Measurements from ENCODE around the gene RGP1. TPM values are rescaled to one million over a fixed set of nuclear protein-coding genes. Genes with fewer than 3 reads are reported as not detected.

RGP1 gene
- total RNA-seq, 6 experiments from 2014 or later, result 9.5 to 13.0 (median 11.4) TPM

DNA sequence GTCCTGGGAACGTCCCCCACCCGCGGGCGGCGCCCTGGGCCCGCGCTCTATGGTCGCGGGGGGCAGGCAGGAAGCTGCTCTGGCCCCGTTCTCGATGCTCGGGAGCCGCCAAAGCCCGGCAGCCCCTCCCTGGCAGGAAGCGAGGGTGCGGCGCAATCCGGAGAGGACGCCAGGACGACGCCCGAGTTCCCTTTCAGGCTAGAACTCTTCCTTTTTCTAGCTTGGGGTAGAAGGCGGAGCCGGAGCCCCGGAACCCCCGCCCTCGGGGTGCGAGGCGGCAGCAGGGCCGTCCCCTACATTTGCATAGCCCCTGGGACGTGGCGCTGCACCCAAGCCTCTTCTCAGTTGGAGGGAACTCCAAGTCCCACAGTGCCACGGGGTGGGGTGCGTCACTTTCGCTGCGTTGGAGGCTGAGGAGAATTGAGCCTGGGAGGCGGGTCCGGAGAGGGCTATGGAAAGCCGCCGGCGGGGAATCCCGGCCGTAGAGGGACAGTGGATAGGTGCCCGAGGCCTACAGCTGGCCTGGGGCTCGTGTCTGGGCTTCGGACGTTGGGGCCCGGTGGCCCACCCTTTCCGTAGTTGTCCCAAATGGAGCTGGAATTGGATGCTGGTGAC lies 16.8 kb upstream of the RGP1 start, which contains the start of the genes CREB3 and TLN1:
Gene CREB3, plus strand, starts transcription at position 482 of the 615 bp plus-strand sequence. Its CDS starts 107 bp downstream, at position 589.
Gene TLN1, minus strand, starts transcription at position 11 of the 615 bp plus-strand sequence. CDS start 6,501 bp downstream, outside the sequence.
- 0% methylated on average over 17 of the region's 49 CpGs for WGBS (ENCODE audit: insufficient coverage, low coverage, low lambda C conversion rate, missing lambda C conversion rate)
- H3K4me3 ChIP-seq, result peak within 1 kb of the TSS; percentile 70 to 85 (median 71)
- no peaks in the 10 kb centered on the region for H3K9me3 ChIP-seq
- DNase-seq (peak; percentile 99), ATAC-seq (peak; percentile 82 to 93 (median 88))
- no peaks in the 10 kb centered on the region for H3K27me3 ChIP-seq
- TF ChIP-seq POLR2A (IDR thresholded peaks at IDR 0.05), result peak; percentile 96
- TF ChIP-seq, protein P1, sequence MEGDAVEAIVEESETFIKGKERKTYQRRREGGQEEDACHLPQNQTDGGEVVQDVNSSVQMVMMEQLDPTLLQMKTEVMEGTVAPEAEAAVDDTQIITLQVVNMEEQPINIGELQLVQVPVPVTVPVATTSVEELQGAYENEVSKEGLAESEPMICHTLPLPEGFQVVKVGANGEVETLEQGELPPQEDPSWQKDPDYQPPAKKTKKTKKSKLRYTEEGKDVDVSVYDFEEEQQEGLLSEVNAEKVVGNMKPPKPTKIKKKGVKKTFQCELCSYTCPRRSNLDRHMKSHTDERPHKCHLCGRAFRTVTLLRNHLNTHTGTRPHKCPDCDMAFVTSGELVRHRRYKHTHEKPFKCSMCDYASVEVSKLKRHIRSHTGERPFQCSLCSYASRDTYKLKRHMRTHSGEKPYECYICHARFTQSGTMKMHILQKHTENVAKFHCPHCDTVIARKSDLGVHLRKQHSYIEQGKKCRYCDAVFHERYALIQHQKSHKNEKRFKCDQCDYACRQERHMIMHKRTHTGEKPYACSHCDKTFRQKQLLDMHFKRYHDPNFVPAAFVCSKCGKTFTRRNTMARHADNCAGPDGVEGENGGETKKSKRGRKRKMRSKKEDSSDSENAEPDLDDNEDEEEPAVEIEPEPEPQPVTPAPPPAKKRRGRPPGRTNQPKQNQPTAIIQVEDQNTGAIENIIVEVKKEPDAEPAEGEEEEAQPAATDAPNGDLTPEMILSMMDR (IDR thresholded peaks at IDR 0.05), result peak in 1 of 4 donors; percentile 17
- H3K4me1 ChIP-seq, result peaks cover 0 to 55% (median 21%) of the 10 kb centered on the region in 4 donors
- peaks cover 0 to 26% (median 13%) of the 10 kb centered on the region in 4 donors for H3K36me3 ChIP-seq
- H3K27ac ChIP-seq, result peak within 1 kb of the TSS; percentile 97 to 100 (median 98)
- intact Hi-C loops (cut with DNase I), result no loop called here

DNA sequence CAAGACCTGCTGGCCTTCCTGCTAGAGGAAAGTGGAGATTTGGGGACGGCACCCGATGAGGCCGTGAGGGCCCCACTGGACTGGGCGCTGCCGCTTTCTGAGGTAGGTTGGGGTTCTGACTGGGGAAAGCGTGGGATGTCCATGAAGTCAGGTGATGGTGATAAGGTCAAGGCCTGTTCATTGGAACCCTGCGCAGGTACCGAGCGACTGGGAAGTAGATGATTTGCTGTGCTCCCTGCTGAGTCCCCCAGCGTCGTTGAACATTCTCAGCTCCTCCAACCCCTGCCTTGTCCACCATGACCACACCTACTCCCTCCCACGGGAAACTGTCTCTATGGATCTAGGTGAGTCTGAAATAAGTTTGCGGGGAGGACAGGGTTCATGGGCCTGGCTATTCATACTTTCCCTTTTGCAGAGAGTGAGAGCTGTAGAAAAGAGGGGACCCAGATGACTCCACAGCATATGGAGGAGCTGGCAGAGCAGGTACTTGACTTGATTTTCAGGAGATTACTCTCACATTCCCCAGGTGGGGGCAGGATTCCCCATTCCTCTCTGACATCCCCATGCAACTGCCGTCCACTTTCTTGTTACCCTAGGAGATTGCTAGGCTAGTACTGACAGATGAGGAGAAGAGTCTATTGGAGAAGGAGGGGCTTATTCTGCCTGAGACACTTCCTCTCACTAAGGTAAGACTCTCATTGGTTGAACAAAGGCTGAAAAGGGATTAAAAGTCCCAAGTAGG lies 16.1 kb upstream of the RGP1 start:
- no peak for TF ChIP-seq POLR2A (IDR thresholded peaks at IDR 0.05)
- TF ChIP-seq, protein P1 (IDR thresholded peaks at IDR 0.05), result no peak
- Histone ChIP-seq H3K27ac (peak overlapping the region; percentile 97 to 100 (median 98)), H3K27me3 (no peaks in the 10 kb centered on the region), H3K4me3 (peak overlapping the region; percentile 70 to 85 (median 71)), H3K9me3 (no peaks in the 10 kb centered on the region), H3K36me3 (peaks cover 0 to 32% (median 16%) of the 10 kb centered on the region in 4 donors), H3K4me1 (peaks cover 0 to 48% (median 19%) of the 10 kb centered on the region in 4 donors)
- intact Hi-C loops (cut with DNase I), result no loop called here
- DNase-seq (no peak), ATAC-seq (peak in 3 of 4 donors; percentile 0 to 3 (median 2))
- WGBS (ENCODE audit: insufficient coverage, low coverage, low lambda C conversion rate, missing lambda C conversion rate), result 3% methylated on average over 11 of the region's 14 CpGs

DNA sequence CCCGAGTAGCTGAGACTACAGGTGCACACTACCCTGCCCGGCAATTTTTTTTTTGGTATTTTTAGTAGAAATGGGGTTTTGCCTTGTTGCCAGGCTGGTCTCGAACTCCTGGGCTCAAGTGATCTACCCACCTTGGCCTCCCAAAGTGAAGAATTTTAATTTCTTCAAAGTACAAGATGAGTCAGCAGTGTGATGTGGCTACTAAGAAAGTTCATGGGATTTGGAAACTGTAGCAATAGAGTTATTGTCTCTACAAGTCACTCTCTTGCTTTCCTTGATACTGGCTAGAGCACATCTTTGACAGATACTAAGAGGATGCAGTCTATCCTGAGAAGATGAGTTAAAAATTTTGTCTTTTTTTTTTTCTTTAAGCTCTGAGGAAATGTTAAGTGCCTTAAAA lies 15.0 kb upstream of the RGP1 start:
- no peaks in the 10 kb centered on the region for H3K9me3 ChIP-seq
- peaks cover 0 to 44% (median 25%) of the 10 kb centered on the region in 4 donors for H3K36me3 ChIP-seq
- H3K27ac ChIP-seq, result no peak overlapping the region
- 86% methylated on average over 1 of the region's 3 CpGs for WGBS (ENCODE audit: insufficient coverage, low coverage, low lambda C conversion rate, missing lambda C conversion rate)
- intact Hi-C loops (cut with DNase I), result no loop called here
- DNase-seq (no peak), ATAC-seq (no peak)
- TF ChIP-seq POLR2A (IDR thresholded peaks at IDR 0.05), result no peak
- TF ChIP-seq, protein P1 (IDR thresholded peaks at IDR 0.05), result no peak
- H3K4me1 ChIP-seq, result peaks cover 0 to 37% (median 13%) of the 10 kb centered on the region in 4 donors
- H3K4me3 ChIP-seq, result no peak overlapping the region
- no peaks in the 10 kb centered on the region for H3K27me3 ChIP-seq

DNA sequence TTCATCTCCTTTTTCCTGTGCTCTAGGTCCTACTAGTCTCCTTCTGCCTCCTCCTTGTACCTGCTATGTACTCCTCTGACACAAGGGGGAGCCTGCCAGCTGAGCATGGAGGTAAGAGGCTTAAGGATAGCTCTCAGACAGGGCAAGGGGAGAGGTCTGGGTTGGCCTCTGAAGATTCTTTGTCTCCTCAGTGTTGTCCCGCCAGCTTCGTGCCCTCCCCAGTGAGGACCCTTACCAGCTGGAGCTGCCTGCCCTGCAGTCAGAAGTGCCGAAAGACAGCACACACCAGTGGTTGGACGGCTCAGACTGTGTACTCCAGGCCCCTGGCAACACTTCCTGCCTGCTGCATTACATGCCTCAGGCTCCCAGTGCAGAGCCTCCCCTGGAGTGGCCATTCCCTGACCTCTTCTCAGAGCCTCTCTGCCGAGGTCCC lies 12.9 kb upstream of the RGP1 start:
- TF ChIP-seq, protein P1 (IDR thresholded peaks at IDR 0.05), result peak; percentile 58 to 79 (median 73)
- TF ChIP-seq POLR2A (IDR thresholded peaks at IDR 0.05), result no peak
- H3K27ac ChIP-seq, result no peak overlapping the region
- H3K4me3 ChIP-seq, result no peak overlapping the region
- H3K9me3 ChIP-seq, result no peaks in the 10 kb centered on the region
- DNase-seq (peak in 2 of 3 donors; percentile 54 to 64), ATAC-seq (peak in 3 of 4 donors; percentile 6 to 28 (median 7))
- intact Hi-C loops (cut with DNase I), result loop anchor here in 1 of 2 donors (5.0 kb wide), 1 partner anchor 39 kb away; no protein-coding TSS in a partner anchor
- WGBS (ENCODE audit: insufficient coverage, low coverage, low lambda C conversion rate, missing lambda C conversion rate), result 27% methylated on average over 2 of the region's 5 CpGs
- H3K27me3 ChIP-seq, result no peaks in the 10 kb centered on the region
- peaks cover 0 to 18% (median 4%) of the 10 kb centered on the region in 4 donors for H3K4me1 ChIP-seq
- peaks cover 0 to 62% (median 35%) of the 10 kb centered on the region in 4 donors for H3K36me3 ChIP-seq
